Epithelial cell of prostate (primary cell): ENCODE data around the gene LINC00632.

Experiments
- DNase-seq: peaks from one replicate; pipeline ENCODE4 v3.0.0-alpha.2; 2011; ENCODE audit warnings: low read depth, low spot score
- H3K27ac ChIP-seq: fragments of 450-650 bp; 2 replicates; pipeline ENCODE4 v1.5.1; 2017; ENCODE audit warnings: mild to moderate bottlenecking

The LINC00632 gene

GRCh38 chrX:140764401-140764919 lies 54.9 kb downstream of the LINC00632 start:
- DNase-seq: no peak

GRCh38 chrX:140765043-140765784 lies 55.7 kb downstream of the LINC00632 start:
- DNase-seq: no peak
- no peak overlapping the region for H3K27ac ChIP-seq

More at GRCh38 chrX:140764401-140764919, 54.9 kb downstream of the LINC00632 start:
- no peak overlapping the region for H3K27ac ChIP-seq

GRCh38 chrX:140766024-140766611 lies 56.6 kb downstream of the LINC00632 start:
- DNase-seq: no peak
- no peak overlapping the region for H3K27ac ChIP-seq

GRCh38 chrX:140767646-140768045 lies 58.1 kb downstream of the LINC00632 start:
- no peak for DNase-seq
- no peak overlapping the region for H3K27ac ChIP-seq

- H3K27ac ChIP-seq: no peak overlapping the region
- no peak for DNase-seq
Measured at GRCh38 chrX:140775211-140775610, 65.7 kb downstream of the LINC00632 start.

GRCh38 chrX:140776320-140776719 lies 66.8 kb downstream of the LINC00632 start:
- no peak overlapping the region for H3K27ac ChIP-seq
- no peak for DNase-seq

- no peak overlapping the region for H3K27ac ChIP-seq
- DNase-seq: no peak
Measured at GRCh38 chrX:140794642-140795041, 85.1 kb downstream of the LINC00632 start.

- no peak for DNase-seq
- H3K27ac ChIP-seq: no peak overlapping the region
Measured at GRCh38 chrX:140799216-140799615, 89.7 kb downstream of the LINC00632 start.

GRCh38 chrX:140804292-140804691 lies 94.7 kb downstream of the LINC00632 start:
- H3K27ac ChIP-seq: no peak overlapping the region

GRCh38 chrX:140815868-140816267 lies 106.3 kb downstream of the LINC00632 start:
- H3K27ac ChIP-seq: no peak overlapping the region
- no peak for DNase-seq

More at GRCh38 chrX:140804292-140804691, 94.7 kb downstream of the LINC00632 start:
- DNase-seq: no peak

GRCh38 chrX:140817943-140818342 lies 108.4 kb downstream of the LINC00632 start:
- DNase-seq: no peak
- no peak overlapping the region for H3K27ac ChIP-seq

- DNase-seq: no peak
- H3K27ac ChIP-seq: no peak overlapping the region
Measured at GRCh38 chrX:140821280-140821679, 111.7 kb downstream of the LINC00632 start.

GRCh38 chrX:140822184-140822583 lies 112.6 kb downstream of the LINC00632 start:
- H3K27ac ChIP-seq: no peak overlapping the region
- no peak for DNase-seq

- no peak for DNase-seq
- no peak overlapping the region for H3K27ac ChIP-seq
Measured at GRCh38 chrX:140822861-140823260, 113.3 kb downstream of the LINC00632 start.

- no peak for DNase-seq
- no peak overlapping the region for H3K27ac ChIP-seq
Measured at GRCh38 chrX:140836874-140837273, 127.3 kb downstream of the LINC00632 start.
